SU-DHL-6 (cell line): Measurements from ENCODE around the gene SPRED2.

Experiments
- H2AFZ ChIP-seq: fragments of 200-600 bp; sonication (generic); 2 replicates; pipeline ENCODE4 v1.6.1; 2014; ENCODE audit warnings: low read depth, mild to moderate bottlenecking, moderate library complexity, mixed read lengths, antibody characterized with exemption, low read length; ENCODE audit not compliant: severe bottlenecking
- H3F3A ChIP-seq: fragments of 200-600 bp; shearing (Covaris generic); 2 replicates; pipeline ENCODE4 v1.6.0; 2016; ENCODE audit warnings: antibody characterized with exemption, mild to moderate bottlenecking; ENCODE audit not compliant: insufficient read depth
- H3K27ac ChIP-seq: fragments of 200-600 bp; sonication (generic); 2 replicates; pipeline ENCODE4 v1.5.1; 2016; ENCODE audit warnings: low read depth, mild to moderate bottlenecking, low read length, moderate library complexity, mixed read lengths
- H3K27me3 ChIP-seq: fragments of 200-600 bp; sonication (generic), shearing (Covaris generic); 2 replicates; pipeline ENCODE4 v1.6.0; 2014; ENCODE audit warnings: mild to moderate bottlenecking, low read length
- H3K36me3 ChIP-seq: fragments of 200-600 bp; sonication (generic); 2 replicates; pipeline ENCODE4 v1.6.1; 2014; ENCODE audit warnings: mild to moderate bottlenecking, low read length, mixed read lengths
- H3K4me2 ChIP-seq: fragments of 300-600, 200-600 bp; shearing (Covaris generic), sonication (generic); 2 replicates; pipeline ENCODE4 v1.6.0; 2014; ENCODE audit warnings: low read length, low read depth, mild to moderate bottlenecking; ENCODE audit not compliant: poor library complexity, severe bottlenecking
- H3K4me3 ChIP-seq: fragments of 200-600 bp; sonication (generic); 2 replicates; pipeline ENCODE4 v1.5.1; 2014; ENCODE audit warnings: antibody characterized with exemption, low read length, mild to moderate bottlenecking, mixed read lengths; ENCODE audit not compliant: insufficient read depth, poor library complexity, severe bottlenecking
- H3K79me2 ChIP-seq: fragments of 200-600 bp; sonication (generic); 2 replicates; pipeline ENCODE4 v1.6.1; 2014; ENCODE audit warnings: mild to moderate bottlenecking, low read length, moderate library complexity; ENCODE audit not compliant: insufficient read depth
- H3K9ac ChIP-seq: fragments of 200-600 bp; sonication (generic); 2 replicates; pipeline ENCODE4 v1.7.0; 2014; ENCODE audit warnings: mild to moderate bottlenecking, low read length
- H3K9me2 ChIP-seq: fragments of 200-600 bp; sonication (generic); replicated peaks from 2 replicates; pipeline ENCODE4 v1.6.1; 2014; ENCODE audit warnings: low read length; ENCODE audit not compliant: insufficient read depth
- H3K9me3 ChIP-seq: fragments of 200-600 bp; sonication (generic); 2 replicates; pipeline ENCODE4 v1.6.1; 2014; ENCODE audit warnings: low read length, mixed read lengths; ENCODE audit not compliant: insufficient read depth
- H4K20me1 ChIP-seq: fragments of 200-600 bp; sonication (generic); 2 replicates; pipeline ENCODE4 v1.6.1; 2014; ENCODE audit warnings: low read depth, mild to moderate bottlenecking, antibody characterized with exemption, low read length, moderate library complexity, mixed read lengths
- CTCF ChIP-seq: fragments of 200-600 bp; sonication (generic); IDR thresholded peaks from one replicate; pipeline ENCODE4 v1.5.1; 2017; ENCODE audit warnings: antibody characterized with exemption, mild to moderate bottlenecking, low read length, moderate library complexity; ENCODE audit not compliant: insufficient read depth, poor library complexity, severe bottlenecking
- EZH2phosphoT487 ChIP-seq: fragments of 200-600 bp; sonication (generic), shearing (Covaris generic); conservative IDR thresholded peaks from 2 replicates; pipeline ENCODE4 v1.6.1; 2018; ENCODE audit warnings: mild to moderate bottlenecking, antibody characterized with exemption, low read length, moderate library complexity, mixed read lengths

Gene SPRED2

GRCh38 chr2:65276609-65277008 is 155.8 kb downstream of the SPRED2 start:
- no peaks in the 10 kb centered on the region for H3K79me2 ChIP-seq

GRCh38 chr2:65275141-65275915 is 157.1 kb downstream of the SPRED2 start:
- Histone ChIP-seq H4K20me1 (no peaks in the 10 kb centered on the region), H3K27me3 (no peaks in the 10 kb centered on the region)
- no peak for TF ChIP-seq CTCF
- no peak for TF ChIP-seq EZH2phosphoT487

More at GRCh38 chr2:65276609-65277008, 155.8 kb downstream of the SPRED2 start:
- no peak overlapping the region for H2AFZ ChIP-seq
- H4K20me1 ChIP-seq: no peaks in the 10 kb centered on the region
- H3K9me3 ChIP-seq: no peaks in the 10 kb centered on the region
- H3K36me3 ChIP-seq: peaks cover 12% of the 10 kb centered on the region
- H3F3A ChIP-seq: peaks cover 41% of the 10 kb centered on the region
- no peak overlapping the region for H3K9ac ChIP-seq
- H3K27ac ChIP-seq: no peak overlapping the region
- H3K4me2 ChIP-seq: no peak overlapping the region
- no peaks in the 10 kb centered on the region for H3K27me3 ChIP-seq
- TF ChIP-seq EZH2phosphoT487 (no peak), CTCF (no peak)
- H3K9me2 ChIP-seq: no peaks in the 10 kb centered on the region
- no peak overlapping the region for H3K4me3 ChIP-seq

GRCh38 chr2:65273344-65273743 is 159.1 kb downstream of the SPRED2 start:
- H2AFZ ChIP-seq: no peak overlapping the region
- H4K20me1 ChIP-seq: no peaks in the 10 kb centered on the region
- no peak overlapping the region for H3K4me3 ChIP-seq
- no peak overlapping the region for H3K27ac ChIP-seq
- H3K4me2 ChIP-seq: no peak overlapping the region
- H3K9ac ChIP-seq: no peak overlapping the region
- peaks cover 33% of the 10 kb centered on the region for H3K36me3 ChIP-seq
- no peak for TF ChIP-seq EZH2phosphoT487
- TF ChIP-seq CTCF: no peak
- H3K9me3 ChIP-seq: no peaks in the 10 kb centered on the region
- H3K9me2 ChIP-seq: no peaks in the 10 kb centered on the region
- H3K79me2 ChIP-seq: no peaks in the 10 kb centered on the region
- H3F3A ChIP-seq: peaks cover 40% of the 10 kb centered on the region
- no peaks in the 10 kb centered on the region for H3K27me3 ChIP-seq

More at GRCh38 chr2:65275141-65275915, 157.1 kb downstream of the SPRED2 start:
- peaks cover 19% of the 10 kb centered on the region for H3K36me3 ChIP-seq
- no peak overlapping the region for H3K27ac ChIP-seq
- no peaks in the 10 kb centered on the region for H3K79me2 ChIP-seq
- no peak overlapping the region for H3K9ac ChIP-seq
- no peaks in the 10 kb centered on the region for H3K9me3 ChIP-seq
- no peak overlapping the region for H3K4me2 ChIP-seq
- no peaks in the 10 kb centered on the region for H3K9me2 ChIP-seq
- no peak overlapping the region for H2AFZ ChIP-seq
- no peak overlapping the region for H3K4me3 ChIP-seq
- H3F3A ChIP-seq: peaks cover 47% of the 10 kb centered on the region
